GM19372 (cell line): Measurements from ENCODE around the gene ABCB4.

ENCODE experiments used
- ATAC-seq: cut with Tn5 transposase; IDR thresholded peaks from one replicate; pipeline ENCODE4 v1.9.1; 2021; ENCODE audit warnings: mild to moderate bottlenecking, low read depth, moderate library complexity; ENCODE audit not compliant: unreplicated experiment

Gene ABCB4

DNA sequence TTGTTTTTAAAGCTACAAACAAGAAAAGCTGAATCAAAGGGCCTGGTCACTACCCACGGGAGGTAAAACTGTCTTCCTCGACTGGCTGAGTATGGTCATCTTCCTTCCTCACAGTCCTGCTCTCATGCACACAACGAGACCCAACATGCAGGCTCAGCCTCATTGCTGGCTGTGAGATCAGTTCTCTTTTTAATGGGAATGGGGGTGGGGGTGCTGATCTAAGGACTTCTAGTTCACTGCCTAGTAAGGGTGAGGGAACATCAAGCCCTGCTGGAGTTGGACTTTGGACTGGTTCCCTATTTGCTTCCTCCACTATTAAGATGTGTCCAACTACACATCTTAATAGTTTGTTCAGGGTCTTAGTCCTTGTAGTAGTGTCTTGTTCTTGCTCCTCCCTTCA is 48.2 kb downstream of the ABCB4 start:
- ATAC-seq: no peak

DNA sequence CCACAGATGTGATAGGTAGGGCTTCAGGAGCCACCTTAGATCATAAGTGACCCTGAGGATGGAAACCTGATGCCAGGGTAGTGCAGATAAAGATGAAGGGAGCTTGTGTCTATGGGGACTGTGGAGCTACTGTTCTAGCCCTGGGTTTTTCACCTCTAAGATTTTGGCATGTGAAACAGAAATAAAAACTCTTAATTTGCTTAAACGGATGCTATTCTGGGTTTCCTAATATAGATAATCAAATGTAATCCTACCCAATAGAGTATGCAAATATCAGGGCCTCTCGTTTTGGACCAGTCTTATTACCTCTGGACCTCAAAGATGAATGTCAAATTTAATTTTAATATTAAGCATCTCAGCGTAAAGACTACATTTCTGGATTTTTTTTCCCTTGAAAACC is 49.3 kb downstream of the ABCB4 start:
- no peak for ATAC-seq

GRCh38 chr7:87424075-87424474 is 51.4 kb downstream of the ABCB4 start:
- no peak for ATAC-seq

- ATAC-seq: no peak
These were observed 55.3 kb downstream of the ABCB4 start for GRCh38 chr7:87420173-87420572.

GRCh38 chr7:87416682-87417587 is 58.5 kb downstream of the ABCB4 start:
- ATAC-seq: peak; percentile 80

DNA sequence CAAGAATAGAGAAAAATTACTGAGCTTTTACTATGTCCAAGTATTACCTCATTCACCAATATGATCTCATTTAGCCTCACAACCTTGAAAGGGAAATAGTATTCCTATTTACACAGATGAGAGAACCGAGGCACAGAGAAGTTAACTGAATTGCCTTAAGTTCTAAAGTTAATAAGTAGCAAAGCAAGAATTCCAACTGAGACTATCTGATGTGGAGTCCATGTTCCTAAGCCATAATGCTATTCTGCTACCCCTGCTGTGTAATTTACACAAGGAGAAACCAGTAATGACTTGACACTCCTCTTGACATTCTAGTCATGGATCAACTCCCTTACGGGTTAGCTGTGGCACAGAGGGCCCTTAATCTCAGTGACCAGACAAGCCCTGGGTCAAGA is 60.7 kb downstream of the ABCB4 start:
- ATAC-seq: no peak

GRCh38 chr7:87413951-87414793 is 61.3 kb downstream of the ABCB4 start:
- no peak for ATAC-seq

DNA sequence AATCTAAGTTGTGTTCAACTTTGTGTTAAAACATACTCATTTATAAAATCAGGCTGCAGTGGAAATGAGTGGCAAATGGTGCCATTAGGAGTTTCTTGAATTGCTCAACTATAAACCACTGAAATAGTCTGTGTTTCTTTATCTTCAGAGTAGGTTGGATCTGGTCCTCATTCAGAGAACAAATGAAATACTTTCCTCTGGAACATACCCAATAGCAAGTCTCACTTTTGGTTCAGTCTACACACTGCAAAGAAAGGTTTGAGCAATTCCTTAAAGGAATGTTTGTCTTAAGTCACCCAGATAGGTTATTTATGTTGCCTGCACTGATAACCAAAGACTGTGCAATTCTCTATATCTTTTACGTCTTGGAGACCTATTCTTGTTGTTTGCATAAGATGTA is 62.5 kb downstream of the ABCB4 start:
- ATAC-seq: no peak

- ATAC-seq: no peak
These were observed 64.3 kb downstream of the ABCB4 start for GRCh38 chr7:87411186-87411585.

- no peak for ATAC-seq
These were observed 70.8 kb downstream of the ABCB4 start for GRCh38 chr7:87404674-87405073.

DNA sequence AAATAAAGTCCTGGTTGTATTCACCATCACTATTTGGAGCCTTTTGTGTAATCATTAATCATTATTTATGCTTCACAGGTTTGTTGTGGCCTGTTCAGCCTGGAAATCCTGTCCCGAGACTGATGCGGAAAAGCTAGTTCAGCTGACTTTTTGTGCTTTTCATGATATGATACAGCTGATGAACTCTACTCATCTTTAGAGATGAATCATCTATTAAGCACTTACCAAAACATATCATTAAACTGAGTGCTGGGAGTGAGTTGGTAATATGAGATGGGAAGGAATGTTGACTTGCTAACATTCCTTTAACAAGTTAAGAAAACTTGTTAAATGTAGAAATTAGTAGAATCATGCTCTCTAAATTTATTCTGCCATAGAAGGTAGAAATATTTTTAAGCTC is 77.0 kb downstream of the ABCB4 start:
- no peak for ATAC-seq

DNA sequence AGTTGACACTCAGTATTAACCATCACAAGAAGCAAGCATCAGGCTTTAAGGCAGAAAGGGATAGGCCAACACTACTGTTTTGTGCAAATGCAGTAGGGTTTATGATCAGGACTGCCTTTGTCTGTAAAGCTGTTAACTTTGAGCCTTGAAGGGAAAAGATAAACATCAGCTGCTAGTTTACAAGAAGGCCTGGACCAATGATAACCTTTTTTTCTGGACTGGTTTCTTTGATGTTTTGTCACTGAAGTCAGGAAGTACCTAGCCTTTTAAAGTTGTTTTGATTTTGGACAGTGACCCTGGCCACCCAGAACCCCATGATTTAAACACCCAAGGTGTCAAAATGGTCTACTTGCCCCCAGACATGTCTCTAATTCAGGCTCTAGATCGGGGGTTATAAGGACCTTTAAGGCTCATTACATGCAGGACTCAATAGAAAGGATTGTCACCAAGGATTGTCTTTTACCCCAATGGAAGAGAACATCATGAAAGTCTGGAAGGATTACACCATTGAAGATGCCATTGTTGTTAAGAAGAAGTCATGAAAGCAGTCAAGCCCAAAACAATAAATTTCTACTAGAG is 79.9 kb downstream of the ABCB4 start:
- ATAC-seq: no peak

DNA sequence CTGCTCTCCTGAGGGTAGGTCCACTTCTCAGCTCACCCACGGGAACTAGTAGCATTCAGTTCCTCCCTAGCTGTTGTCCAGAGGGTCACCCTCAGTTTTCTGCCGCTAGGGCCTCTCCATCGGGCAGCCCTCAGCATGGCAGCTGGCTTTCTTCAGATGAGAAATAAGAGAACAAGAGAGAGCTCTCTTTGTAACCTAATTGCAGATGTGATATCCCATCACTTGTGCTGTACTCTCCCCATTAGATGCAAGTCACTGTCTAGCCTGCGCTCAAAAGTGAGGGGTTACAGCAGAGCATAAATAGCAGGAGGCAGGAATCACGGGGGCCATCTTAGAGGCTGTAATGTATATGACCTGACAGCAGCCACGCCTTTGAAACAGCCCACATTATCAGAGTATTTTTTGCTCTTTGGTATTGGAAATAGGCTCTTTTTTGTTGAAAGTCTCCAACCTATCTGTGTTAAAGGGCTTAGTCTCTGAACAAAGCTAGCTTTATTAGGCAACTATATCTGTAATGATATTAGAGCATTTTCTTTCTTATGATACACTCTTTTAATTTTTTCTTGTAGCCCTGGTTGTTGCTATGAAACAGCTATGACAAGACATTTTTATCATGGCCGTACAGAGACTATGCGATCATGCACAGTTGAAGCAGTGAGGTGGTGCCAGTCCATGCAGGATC is 84.3 kb downstream of the ABCB4 start:
- no peak for ATAC-seq

DNA sequence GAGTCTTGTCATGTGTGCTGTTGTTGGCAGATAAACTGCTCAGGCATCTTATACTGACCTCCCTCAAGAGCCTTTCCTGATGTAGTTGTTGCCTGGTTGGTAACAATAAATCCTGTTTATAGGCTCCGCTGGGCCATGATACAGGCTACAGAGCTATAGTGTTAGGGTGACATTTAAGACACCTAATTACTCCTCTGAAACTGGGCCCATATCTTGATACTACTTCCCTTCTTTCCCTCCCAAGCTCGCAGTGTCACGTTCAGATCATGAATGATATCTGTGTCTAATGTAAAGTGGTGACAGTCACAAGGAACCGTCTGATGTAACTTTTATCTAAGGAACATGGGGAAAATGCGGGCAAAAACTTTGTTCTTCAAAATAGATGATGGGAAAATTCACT is 94.6 kb downstream of the ABCB4 start:
- ATAC-seq: no peak

- ATAC-seq: no peak
These were observed 99.6 kb downstream of the ABCB4 start for GRCh38 chr7:87375662-87376435.

GRCh38 chr7:87370660-87371180 is 104.8 kb downstream of the ABCB4 start:
- no peak for ATAC-seq

DNA sequence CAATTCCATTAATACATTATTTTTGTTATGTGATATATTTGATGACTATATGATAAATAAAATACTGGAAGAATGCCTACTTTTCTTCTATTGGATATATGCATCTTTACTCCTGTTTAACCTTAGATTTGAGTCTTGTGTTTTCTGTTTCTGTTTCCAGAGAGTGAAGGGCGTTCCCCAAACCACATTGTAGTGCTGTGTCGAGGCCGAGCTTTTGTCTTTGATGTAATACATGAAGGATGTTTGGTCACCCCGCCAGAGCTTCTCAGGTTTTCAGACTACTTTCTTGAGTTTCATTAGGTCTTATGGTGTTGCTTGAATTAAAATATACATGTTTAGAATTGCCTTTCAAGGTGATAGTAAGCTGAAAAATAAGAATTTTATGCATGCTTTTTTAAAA is 106.3 kb downstream of the ABCB4 start:
- ATAC-seq: no peak

- no peak for ATAC-seq
These were observed 111.2 kb downstream of the ABCB4 start for GRCh38 chr7:87364246-87364645.

GRCh38 chr7:87363342-87363741 is 112.1 kb downstream of the ABCB4 start:
- no peak for ATAC-seq

- no peak for ATAC-seq
These were observed 114.2 kb downstream of the ABCB4 start for GRCh38 chr7:87361320-87361719.
